CD8-positive, alpha-beta memory T cell (primary cell): Measurements from ENCODE around the gene PREX1. TPM values are rescaled to one million over a fixed set of nuclear protein-coding genes. Genes with fewer than 3 reads are reported as not detected.

Experiments used
- CTCF ChIA-PET: fragments of 350-600 bp; sonication (Branson Sonifier 250); formaldehyde crosslinking; loops from one replicate; lab custom pipeline; 2021; ENCODE audit warnings: antibody characterized with exemption; lab: Charles Lee
- POLR2A ChIA-PET: fragments of 350-600 bp; sonication (Branson Sonifier 250); formaldehyde crosslinking; loops from one replicate; lab custom pipeline; 2021; ENCODE audit warnings: antibody characterized with exemption; lab: Charles Lee
- DNase-seq, 5 donors: peaks; one replicate each; pipeline versions ENCODE4 v3.0.0 to v3.0.0-alpha.2; 2020 to 2022; ENCODE audit warnings: mixed read lengths in 1 of 5
- H3K27ac ChIP-seq: one replicate; pipeline ENCODE4 v1.7.0; 2013; ENCODE audit warnings: low read depth, mild to moderate bottlenecking, low read length, moderate library complexity
- H3K27me3 ChIP-seq: 2 replicates; pipeline ENCODE4 v1.7.0; 2013; ENCODE audit warnings: low read length, mild to moderate bottlenecking; ENCODE audit not compliant: insufficient read depth, poor library complexity, severe bottlenecking
- H3K36me3 ChIP-seq: 2 replicates; pipeline ENCODE4 v1.7.0; 2013; ENCODE audit warnings: mild to moderate bottlenecking, low read length, moderate library complexity; ENCODE audit not compliant: insufficient read depth
- H3K4me1 ChIP-seq: 2 replicates; pipeline ENCODE4 v1.7.0; 2013; ENCODE audit warnings: mild to moderate bottlenecking, low read length, moderate library complexity; ENCODE audit not compliant: insufficient read depth
- H3K4me3 ChIP-seq: 2 replicates; pipeline ENCODE4 v1.7.0; 2013; ENCODE audit warnings: mild to moderate bottlenecking, low read length
- H3K9me3 ChIP-seq: 2 replicates; pipeline ENCODE4 v1.7.0; 2013; ENCODE audit warnings: mild to moderate bottlenecking, low read length
- H3K27ac Mint-ChIP-seq, 8 donors: one replicate each; pipeline ENCODE4 v1.8.0; 2020 to 2021; ENCODE audit warnings: mixed read lengths in 8 of 8, mild to moderate bottlenecking in 6 of 8, inconsistent platforms in 3 of 8, moderate library complexity in 3 of 8
- H3K27me3 Mint-ChIP-seq, 2 donors: one replicate each; pipeline ENCODE4 v1.8.0; 2020 to 2021; ENCODE audit warnings: mixed read lengths in 2 of 2, mild to moderate bottlenecking in 1 of 2, moderate library complexity in 1 of 2
- H3K36me3 Mint-ChIP-seq, 3 donors: one replicate each; pipeline ENCODE4 v1.8.0; 2020 to 2021; ENCODE audit warnings: mixed read lengths in 3 of 3, inconsistent platforms in 1 of 3, mild to moderate bottlenecking in 1 of 3
- H3K4me1 Mint-ChIP-seq, 3 donors: one replicate each; pipeline ENCODE4 v1.8.0; 2020 to 2021; ENCODE audit warnings: mixed read lengths in 3 of 3, inconsistent platforms in 1 of 3, mild to moderate bottlenecking in 1 of 3
- H3K4me3 Mint-ChIP-seq, 7 donors: one replicate each; pipeline ENCODE4 v1.8.0; 2020 to 2021; ENCODE audit warnings: mixed read lengths in 7 of 7, mild to moderate bottlenecking in 6 of 7, moderate library complexity in 4 of 7, inconsistent platforms in 2 of 7
- H3K9me3 Mint-ChIP-seq, 5 donors: one replicate each; pipeline ENCODE4 v1.8.0; 2020 to 2022; ENCODE audit warnings: mixed read lengths in 5 of 5, mild to moderate bottlenecking in 3 of 5, moderate library complexity in 2 of 5, inconsistent platforms in 1 of 5
- polyA plus RNA-seq: library from polyadenylated mRNA; unstranded; fragments of 300-500 nt; fragmentation: Illumina TruSeq; gene quantifications from one replicate; pipeline ENCODE4 v1.2.3, GENCODE V29; 2021
- total RNA-seq, 2 experiments: library from RNA; stranded (reverse); gene quantifications; one replicate each; pipeline ENCODE4 v1.2.3, GENCODE V29; 2021

The PREX1 gene
- total and polyA plus RNA-seq, 3 experiments from 2014 or later = 89.5 to 90.5 (median 90.0) TPM

DNA sequence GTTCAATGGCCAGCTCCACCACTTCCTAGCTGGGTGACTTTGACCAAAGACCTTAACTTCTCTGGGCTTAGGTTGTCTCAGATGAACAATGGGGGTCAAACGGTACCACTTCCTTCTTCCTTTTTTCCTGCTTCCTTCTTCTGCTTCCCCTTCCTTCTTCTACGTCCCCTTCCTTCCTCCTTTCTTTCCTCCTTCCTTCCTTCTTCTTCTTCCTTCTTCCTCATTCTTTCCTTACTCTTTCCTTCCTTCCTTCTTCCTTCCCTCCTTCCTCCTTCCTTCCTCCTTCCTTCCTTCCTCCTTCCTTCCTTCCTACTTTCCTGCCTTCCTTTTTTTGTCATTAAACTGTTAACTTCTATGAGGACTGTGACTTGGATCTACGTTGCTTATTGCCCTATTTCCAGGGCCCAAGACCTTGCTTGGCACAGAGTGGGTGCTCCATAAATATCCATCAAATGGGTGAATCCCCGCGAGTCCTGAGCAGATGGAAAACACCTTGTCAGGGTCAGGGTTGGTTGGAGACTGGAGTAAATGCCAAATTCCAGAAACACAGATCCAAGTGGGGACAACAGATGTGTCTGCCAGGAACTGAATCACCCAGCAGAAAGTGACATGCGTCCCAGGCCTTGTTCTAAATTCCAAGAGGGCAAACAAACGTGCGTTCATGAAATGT is 243.3 kb downstream of the PREX1 start:
- Histone ChIP-seq H3K36me3 (no peaks in the 10 kb centered on the region), H3K27me3 (no peaks in the 10 kb centered on the region), H3K4me1 (no peaks in the 10 kb centered on the region), H3K4me3 (no peak overlapping the region), H3K9me3 (no peaks in the 10 kb centered on the region), H3K27ac (no peak overlapping the region)
- peaks cover 0 to 7% (median 0%) of the 10 kb centered on the region in 3 donors for H3K4me1 Mint-ChIP-seq
- peaks cover 17 to 41% of the 10 kb centered on the region in 2 donors for H3K27me3 Mint-ChIP-seq
- DNase-seq = no peak
- POLR2A ChIA-PET = no interaction called here
- peaks cover 0 to 2% (median 0%) of the 10 kb centered on the region in 3 donors for H3K36me3 Mint-ChIP-seq
- H3K4me3 Mint-ChIP-seq = no peak overlapping the region
- H3K9me3 Mint-ChIP-seq = no peaks in the 10 kb centered on the region
- CTCF ChIA-PET = no interaction called here
- no peak overlapping the region for H3K27ac Mint-ChIP-seq

DNA sequence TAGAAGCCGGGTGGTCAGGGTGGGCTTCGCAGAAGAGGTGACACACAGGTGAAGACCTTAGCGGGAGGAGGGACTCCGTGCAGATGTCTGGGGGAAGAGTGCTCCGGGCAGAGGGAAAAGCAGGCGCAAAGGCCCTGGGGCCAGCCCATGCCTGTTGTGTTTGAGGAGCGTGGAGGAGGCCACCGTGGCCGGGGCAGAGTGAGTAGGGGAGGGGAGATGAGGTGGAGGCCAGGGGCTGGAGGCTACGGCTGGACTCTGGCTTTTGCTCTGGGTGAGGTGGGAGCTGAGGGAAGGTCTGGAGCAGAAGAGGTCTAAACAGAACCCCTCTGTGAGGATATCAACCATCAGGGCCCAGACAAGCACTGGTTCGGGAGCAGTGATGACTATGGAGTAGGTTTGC is 244.0 kb downstream of the PREX1 start:
- CTCF ChIA-PET = no interaction called here

GRCh38 chr20:48583171-48583570 is 244.6 kb downstream of the PREX1 start:
- Mint-ChIP-seq H3K9me3 (no peaks in the 10 kb centered on the region), H3K27me3 (peaks cover 18 to 41% of the 10 kb centered on the region in 2 donors), H3K36me3 (peaks cover 0 to 2% (median 0%) of the 10 kb centered on the region in 3 donors), H3K27ac (no peak overlapping the region), H3K4me3 (no peak overlapping the region), H3K4me1 (peaks cover 0 to 7% (median 0%) of the 10 kb centered on the region in 3 donors)
- H3K27me3 ChIP-seq = no peaks in the 10 kb centered on the region
- no peaks in the 10 kb centered on the region for H3K9me3 ChIP-seq
- H3K27ac ChIP-seq = no peak overlapping the region
- no peak overlapping the region for H3K4me3 ChIP-seq
- ChIA-PET CTCF (no interaction called here), POLR2A (no interaction called here)
- H3K36me3 ChIP-seq = no peaks in the 10 kb centered on the region
- DNase-seq = no peak
- H3K4me1 ChIP-seq = no peaks in the 10 kb centered on the region

More for the DNA sequence above, 244.0 kb downstream of the PREX1 start:
- Mint-ChIP-seq H3K27ac (no peak overlapping the region), H3K9me3 (no peaks in the 10 kb centered on the region), H3K4me1 (peaks cover 0 to 7% (median 0%) of the 10 kb centered on the region in 3 donors), H3K36me3 (peaks cover 0 to 2% (median 0%) of the 10 kb centered on the region in 3 donors), H3K27me3 (peaks cover 19 to 41% of the 10 kb centered on the region in 2 donors), H3K4me3 (no peak overlapping the region)
- H3K4me3 ChIP-seq = no peak overlapping the region
- H3K27me3 ChIP-seq = no peaks in the 10 kb centered on the region
- POLR2A ChIA-PET = no interaction called here
- H3K27ac ChIP-seq = no peak overlapping the region
- no peaks in the 10 kb centered on the region for H3K36me3 ChIP-seq
- DNase-seq = no peak
- no peaks in the 10 kb centered on the region for H3K9me3 ChIP-seq
- H3K4me1 ChIP-seq = no peaks in the 10 kb centered on the region

GRCh38 chr20:48582673-48582985 is 245.2 kb downstream of the PREX1 start:
- Histone ChIP-seq H3K27me3 (no peaks in the 10 kb centered on the region), H3K9me3 (no peaks in the 10 kb centered on the region), H3K4me1 (no peaks in the 10 kb centered on the region), H3K4me3 (no peak overlapping the region), H3K36me3 (no peaks in the 10 kb centered on the region), H3K27ac (no peak overlapping the region)
- Mint-ChIP-seq H3K4me3 (no peak overlapping the region), H3K4me1 (peaks cover 0 to 7% (median 0%) of the 10 kb centered on the region in 3 donors), H3K36me3 (peaks cover 0 to 2% (median 0%) of the 10 kb centered on the region in 3 donors), H3K27ac (peak overlapping the region in 1 of 8 donors; percentile 57), H3K9me3 (no peaks in the 10 kb centered on the region), H3K27me3 (peaks cover 17 to 41% of the 10 kb centered on the region in 2 donors)
- ChIA-PET CTCF (no interaction called here), POLR2A (no interaction called here)
- DNase-seq = no peak

GRCh38 chr20:48581167-48581566 is 246.6 kb downstream of the PREX1 start:
- Mint-ChIP-seq H3K36me3 (no peaks in the 10 kb centered on the region), H3K9me3 (no peaks in the 10 kb centered on the region), H3K27ac (no peak overlapping the region), H3K4me1 (no peaks in the 10 kb centered on the region), H3K4me3 (no peak overlapping the region), H3K27me3 (peaks cover 21 to 34% of the 10 kb centered on the region in 2 donors)
- Histone ChIP-seq H3K9me3 (no peaks in the 10 kb centered on the region), H3K27me3 (no peaks in the 10 kb centered on the region), H3K4me1 (no peaks in the 10 kb centered on the region), H3K27ac (no peak overlapping the region), H3K36me3 (no peaks in the 10 kb centered on the region), H3K4me3 (no peak overlapping the region)
- ChIA-PET CTCF (interaction anchor here (0.9 kb wide), 1 partner anchor 10 kb away, joined by 3 read pairs; no protein-coding TSS in a partner anchor), POLR2A (no interaction called here)
- DNase-seq = no peak

GRCh38 chr20:48578397-48579098 is 249.3 kb downstream of the PREX1 start:
- CTCF ChIA-PET = no interaction called here
- POLR2A ChIA-PET = no interaction called here
- Histone ChIP-seq H3K9me3 (no peaks in the 10 kb centered on the region), H3K4me1 (no peaks in the 10 kb centered on the region), H3K4me3 (no peak overlapping the region), H3K27ac (no peak overlapping the region), H3K27me3 (no peaks in the 10 kb centered on the region), H3K36me3 (no peaks in the 10 kb centered on the region)
- Mint-ChIP-seq H3K9me3 (no peaks in the 10 kb centered on the region), H3K27me3 (peaks cover 15 to 19% of the 10 kb centered on the region in 2 donors), H3K4me1 (no peaks in the 10 kb centered on the region), H3K36me3 (no peaks in the 10 kb centered on the region), H3K4me3 (no peak overlapping the region), H3K27ac (no peak overlapping the region)
- no peak for DNase-seq

DNA sequence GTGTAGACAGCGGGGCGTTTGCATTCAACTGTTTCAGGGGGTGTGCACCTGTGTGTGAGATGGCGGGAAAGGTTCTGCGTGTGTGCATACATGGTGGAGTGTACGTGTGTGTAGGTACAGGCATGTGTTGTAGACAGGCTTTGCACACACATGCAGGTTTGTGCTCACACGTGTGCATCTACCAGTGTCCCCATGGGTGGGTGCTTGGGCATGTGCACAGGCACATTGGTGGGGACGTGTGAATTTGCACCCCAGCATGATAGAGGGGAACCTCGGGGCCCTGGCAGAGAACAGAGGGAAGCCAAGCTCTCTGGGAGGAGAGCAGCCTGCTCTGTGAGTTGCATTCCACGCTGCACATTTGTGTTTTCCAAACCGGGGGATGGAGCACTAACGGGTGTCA is 250.2 kb downstream of the PREX1 start:
- Mint-ChIP-seq H3K27ac (no peak overlapping the region), H3K9me3 (no peaks in the 10 kb centered on the region), H3K4me1 (no peaks in the 10 kb centered on the region), H3K27me3 (peaks cover 14% of the 10 kb centered on the region in 2 donors), H3K36me3 (no peaks in the 10 kb centered on the region), H3K4me3 (no peak overlapping the region)
- Histone ChIP-seq H3K36me3 (no peaks in the 10 kb centered on the region), H3K27ac (no peak overlapping the region), H3K4me3 (no peak overlapping the region), H3K9me3 (no peaks in the 10 kb centered on the region), H3K4me1 (no peaks in the 10 kb centered on the region), H3K27me3 (no peaks in the 10 kb centered on the region)
- no peak for DNase-seq
- POLR2A ChIA-PET = no interaction called here
- CTCF ChIA-PET = no interaction called here

DNA sequence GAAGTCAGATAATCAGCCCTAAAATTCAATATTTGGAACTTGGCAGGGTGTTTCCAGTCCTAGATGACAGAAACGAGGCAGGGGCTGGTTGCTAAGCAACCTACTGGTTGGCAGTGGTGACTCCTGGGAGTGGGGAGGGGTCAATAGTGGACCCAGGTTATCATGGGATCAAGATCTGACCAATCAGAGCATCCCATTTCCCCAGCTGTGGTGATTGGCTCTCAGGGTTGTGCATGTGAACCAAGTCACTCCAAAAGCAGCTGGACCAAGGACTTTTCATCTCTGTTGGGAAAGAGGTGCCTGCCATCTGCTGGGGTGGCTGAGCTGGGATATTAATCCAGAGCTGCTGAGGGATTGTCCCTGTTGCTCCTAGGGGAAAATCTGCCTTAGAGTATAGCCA is 253.4 kb downstream of the PREX1 start:
- H3K27ac ChIP-seq = no peak overlapping the region
- Mint-ChIP-seq H3K4me3 (no peak overlapping the region), H3K9me3 (no peaks in the 10 kb centered on the region), H3K27ac (no peak overlapping the region), H3K27me3 (peaks cover 9 to 15% of the 10 kb centered on the region in 2 donors), H3K36me3 (no peaks in the 10 kb centered on the region), H3K4me1 (no peaks in the 10 kb centered on the region)
- no peaks in the 10 kb centered on the region for H3K9me3 ChIP-seq
- H3K27me3 ChIP-seq = no peaks in the 10 kb centered on the region
- CTCF ChIA-PET = no interaction called here
- no peaks in the 10 kb centered on the region for H3K4me1 ChIP-seq
- no peak overlapping the region for H3K4me3 ChIP-seq
- no peak for DNase-seq
- no peaks in the 10 kb centered on the region for H3K36me3 ChIP-seq
- POLR2A ChIA-PET = no interaction called here
